Right hindlimb (tissue), 1 donor: Measurements from ENCODE around the gene OLFML2B.
"Not testable (repeated sequence)": the region's sequence is repeated elsewhere in the genome, so short reads cannot be mapped to it uniquely, and the experiment has no call there.

Experiments used
- DNase-seq: peaks from one replicate; pipeline ENCODE4 v3.0.0-alpha.2; 2018

Gene OLFML2B

GRCh38 chr1:162023547-162024501, at the start of gene OLFML2B:
OLFML2B (minus strand) TSS chr1:162023869; CDS start chr1:162023430, 439 bp downstream.
- DNase-seq: peak; percentile 87

GRCh38 chr1:162072740-162073139, 49.1 kb upstream of the OLFML2B start:
- DNase-seq: no peak

GRCh38 chr1:162070825-162071224, 47.2 kb upstream of the OLFML2B start:
- DNase-seq: no peak

GRCh38 chr1:162070094-162070748, 46.6 kb upstream of the OLFML2B start:
- DNase-seq: peak; percentile 34

- peak; percentile 77 for DNase-seq
Measured at GRCh38 chr1:162069334-162070093, 45.8 kb upstream of the OLFML2B start, which contains the start of gene NOS1AP. NOS1AP (plus strand) TSS chr1:162069691; CDS start chr1:162070178, 487 bp downstream.

DNA sequence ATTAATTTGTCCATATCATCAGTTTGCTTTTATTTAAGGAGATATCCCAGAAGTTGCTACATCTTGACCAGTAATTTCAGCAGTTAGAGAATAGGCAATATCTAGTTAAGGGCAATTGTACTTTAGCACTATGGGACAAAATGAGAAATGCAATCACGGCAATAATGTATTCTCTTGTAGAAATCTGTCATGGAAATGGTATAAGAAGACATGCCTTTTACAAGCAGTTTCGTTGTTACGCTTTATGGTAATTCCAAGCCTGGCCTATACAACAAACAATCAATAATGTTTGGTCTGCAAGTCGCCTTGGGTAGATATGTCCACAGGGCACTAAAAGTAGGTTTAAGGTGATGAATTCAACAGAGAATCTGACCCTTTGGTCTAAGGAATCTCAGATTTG, 44.6 kb upstream of the OLFML2B start:
- DNase-seq: no peak

- no peak for DNase-seq
Measured at GRCh38 chr1:162067466-162067865, 43.8 kb upstream of the OLFML2B start.

DNA sequence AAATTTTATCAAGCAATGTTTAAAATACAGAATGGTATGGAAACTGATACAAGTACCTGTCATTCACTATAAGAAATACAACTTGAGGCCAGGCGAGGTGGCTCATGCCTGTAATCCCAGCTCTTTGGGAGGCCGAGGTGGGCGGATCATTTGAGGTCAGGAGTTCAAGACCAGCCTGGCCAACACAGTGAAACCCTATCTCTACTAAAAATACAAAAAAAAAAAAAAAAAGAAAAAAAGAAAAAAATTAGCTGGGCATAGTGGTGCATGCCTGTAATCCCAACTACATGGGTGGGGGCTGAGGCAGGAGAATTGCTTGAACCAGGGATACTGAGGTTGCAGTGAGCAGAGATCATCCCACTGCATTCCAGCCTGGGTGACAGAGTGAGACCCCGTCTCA, 43.2 kb upstream of the OLFML2B start:
- not testable (repeated sequence) for DNase-seq

DNA sequence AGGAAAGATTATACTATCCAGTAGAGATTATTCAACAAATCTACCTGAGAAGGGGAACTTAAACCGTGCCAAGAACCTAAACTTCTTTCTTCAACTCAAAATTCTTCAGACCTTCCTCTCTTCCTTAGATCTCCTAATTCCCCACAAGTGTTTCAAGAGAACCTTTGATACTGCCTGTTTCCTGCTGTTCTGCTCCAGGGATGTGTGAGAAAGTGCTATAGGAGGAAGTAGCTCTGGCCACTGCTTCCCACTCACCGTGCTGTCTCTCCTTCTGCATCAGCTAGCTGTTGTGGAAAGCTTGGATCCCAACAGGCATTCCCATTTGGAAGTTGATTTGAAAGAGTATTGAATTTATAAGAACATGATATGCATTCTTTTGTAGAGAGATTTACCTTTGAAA, 41.3 kb upstream of the OLFML2B start:
- no peak for DNase-seq

DNA sequence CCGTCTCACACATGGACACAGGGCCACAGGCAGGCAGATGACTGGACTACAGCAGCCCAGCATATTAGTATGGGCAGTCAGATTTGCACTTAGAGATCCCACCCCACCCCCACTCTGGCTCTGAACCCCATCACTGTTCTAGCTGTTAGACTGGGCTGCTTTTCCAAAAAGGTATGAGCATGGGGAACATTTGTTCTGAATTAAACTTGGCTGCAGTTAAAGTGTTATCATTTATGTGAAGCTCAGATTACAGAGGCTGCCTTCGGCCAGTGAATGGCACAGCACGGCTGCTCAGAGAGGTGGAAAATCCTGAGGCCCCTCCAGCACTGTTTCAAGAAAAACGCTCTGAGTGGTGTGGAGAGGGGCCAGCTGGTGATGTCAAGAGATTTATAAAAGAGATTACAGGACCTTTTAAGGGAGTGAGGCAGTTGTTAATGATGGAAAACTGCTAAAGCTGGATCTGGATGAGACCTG, 38.9 kb upstream of the OLFML2B start:
- DNase-seq: peak; percentile 42

DNA sequence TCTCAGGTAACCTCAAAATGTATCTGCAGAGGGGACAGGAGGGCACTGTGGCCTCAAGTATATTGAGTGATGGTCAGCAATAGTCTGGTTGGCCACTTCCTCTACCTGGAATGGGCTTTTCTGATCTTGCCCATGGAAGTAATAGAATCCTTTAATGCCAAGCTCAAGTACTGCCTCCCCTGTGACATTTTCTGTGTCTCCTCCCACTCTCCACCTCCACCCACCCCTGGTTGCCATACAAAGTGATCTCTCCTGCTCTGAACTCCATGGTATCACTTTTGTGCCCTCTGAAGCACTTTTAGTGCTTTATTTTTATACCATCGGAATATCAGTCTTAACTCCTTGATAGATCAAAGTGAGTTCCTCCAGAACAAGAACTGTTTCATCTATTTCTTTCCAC, 36.6 kb upstream of the OLFML2B start:
- DNase-seq: no peak

DNA sequence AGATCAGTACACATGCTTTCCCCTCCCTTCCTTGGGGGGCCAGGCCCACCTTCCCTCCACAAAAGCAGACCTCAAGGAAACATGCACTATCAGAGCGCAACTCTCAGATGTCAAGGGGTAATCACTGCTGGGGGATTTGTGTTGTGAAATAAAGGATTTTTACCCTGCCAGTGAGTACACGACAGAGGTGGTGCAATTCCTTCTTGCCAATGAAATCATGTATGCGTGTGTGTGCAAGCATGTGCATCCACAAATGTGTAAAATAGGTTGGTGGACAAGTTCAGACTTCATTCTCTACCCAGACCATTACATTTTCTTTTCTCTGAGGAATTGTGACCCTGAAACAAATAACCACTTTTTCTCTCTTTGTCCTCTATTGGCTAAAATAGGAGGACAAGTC, 36.1 kb upstream of the OLFML2B start:
- no peak for DNase-seq

- DNase-seq: no peak
Measured at GRCh38 chr1:162056579-162056978, 32.9 kb upstream of the OLFML2B start.

DNA sequence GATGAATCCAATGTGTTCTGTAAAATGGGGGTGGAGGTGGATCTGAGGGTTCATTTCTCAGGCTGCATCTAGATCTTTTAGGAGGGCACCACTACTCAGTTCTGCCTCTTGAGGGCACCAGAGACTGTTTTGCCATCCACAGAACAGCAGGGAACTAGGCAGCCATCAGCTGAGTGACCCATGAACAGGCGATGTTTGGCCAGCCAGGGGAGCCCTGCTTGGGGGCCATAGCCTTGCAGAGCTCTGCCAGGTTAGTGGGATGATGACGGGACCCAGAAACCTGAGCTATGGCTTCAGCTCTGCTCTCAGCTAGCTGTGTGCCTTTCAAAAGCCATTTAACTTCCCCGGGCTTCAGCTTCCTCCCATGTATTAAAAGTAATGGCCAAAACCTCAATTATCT, 32.4 kb upstream of the OLFML2B start:
- DNase-seq: peak; percentile 72

GRCh38 chr1:162055062-162055461, 31.4 kb upstream of the OLFML2B start:
- DNase-seq: no peak

- not testable (repeated sequence) for DNase-seq
Measured at GRCh38 chr1:162053949-162054348, 30.3 kb upstream of the OLFML2B start.

- no peak for DNase-seq
Measured at GRCh38 chr1:162046921-162047320, 23.3 kb upstream of the OLFML2B start.

DNA sequence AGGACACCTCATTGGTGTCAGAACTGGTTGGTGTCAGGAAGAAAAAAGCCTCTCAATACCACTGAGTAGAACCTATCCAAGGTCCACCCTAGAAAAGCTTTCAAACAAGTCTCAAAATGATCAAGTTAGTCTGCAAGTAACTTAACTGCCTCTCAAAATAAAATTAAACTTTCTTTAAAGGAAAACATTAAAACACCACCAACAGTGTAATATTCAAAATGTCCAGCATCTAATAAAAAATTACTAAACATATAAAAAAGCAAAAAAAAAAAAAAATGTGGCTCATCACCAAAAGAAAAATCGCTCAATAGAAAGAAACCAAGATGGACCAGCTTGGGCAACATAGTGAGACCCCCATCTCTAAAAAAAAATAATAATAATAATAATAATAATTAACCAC, 18.7 kb upstream of the OLFML2B start:
- no peak for DNase-seq

DNA sequence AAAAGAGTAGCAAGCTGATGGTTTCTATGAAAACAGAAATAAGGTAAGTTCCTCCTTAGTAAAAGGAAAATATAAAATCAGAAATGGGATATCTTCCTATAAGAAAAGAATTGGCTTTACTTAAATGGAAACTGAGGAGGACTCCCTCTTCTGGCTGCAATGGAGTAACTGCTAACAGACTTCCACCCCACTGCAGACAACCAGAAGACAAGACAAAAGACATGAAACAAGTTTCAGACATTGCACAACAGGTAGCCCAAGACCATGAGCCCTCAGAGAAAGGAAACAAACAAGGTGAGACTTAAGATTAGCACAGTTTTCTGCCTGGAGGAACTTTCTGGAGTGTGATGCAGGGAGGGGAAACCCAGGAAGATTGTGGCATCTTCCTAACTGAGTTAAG, 17.0 kb upstream of the OLFML2B start:
- no peak for DNase-seq

- DNase-seq: no peak
Measured at GRCh38 chr1:162040001-162040400, 16.3 kb upstream of the OLFML2B start.

- no peak for DNase-seq
Measured at GRCh38 chr1:162038624-162039023, 15.0 kb upstream of the OLFML2B start.

- DNase-seq: no peak
Measured at GRCh38 chr1:162036163-162036562, 12.5 kb upstream of the OLFML2B start.

- DNase-seq: no peak
Measured at GRCh38 chr1:162035241-162035640, 11.6 kb upstream of the OLFML2B start.
